GM12878 (cell line): ENCODE results near the gene AVPR1B. TPM values are rescaled to one million over a fixed set of nuclear protein-coding genes. Genes with fewer than 3 reads are reported as not detected.

Experiments
- ATF7 ChIP-seq: fragments of 450-650 bp; IDR thresholded peaks from 2 replicates; pipeline ENCODE4 v1.6.1; 2016; ENCODE audit warnings: low read depth, mild to moderate bottlenecking
- CEBPZ ChIP-seq: fragments of 150-350 bp; IDR thresholded peaks from 2 replicates; pipeline ENCODE4 v1.6.1; 2016; ENCODE audit warnings: low read depth, low read length
- E2F8 ChIP-seq: fragments of 450-650 bp; IDR thresholded peaks from 2 replicates; pipeline ENCODE4 v1.6.1; 2018; ENCODE audit warnings: mild to moderate bottlenecking, low read depth, moderate library complexity; ENCODE audit not compliant: partially characterized antibody
- PAX5 ChIP-seq: IDR thresholded peaks from 2 replicates; pipeline ENCODE4 v1.6.1; 2011; ENCODE audit warnings: low read depth, low read length, borderline replicate concordance
- PML ChIP-seq: IDR thresholded peaks from 2 replicates; pipeline ENCODE4 v1.6.1; 2012; ENCODE audit warnings: low read length, inconsistent platforms
- SPI1 ChIP-seq: IDR thresholded peaks from 2 replicates; pipeline ENCODE4 v1.6.1; 2011; ENCODE audit warnings: low read depth, mild to moderate bottlenecking, low read length, moderate library complexity, borderline replicate concordance; ENCODE audit not compliant: insufficient read depth
- TCF12 ChIP-seq: IDR thresholded peaks from 2 replicates; pipeline ENCODE4 v1.6.1; 2011; ENCODE audit warnings: low read depth, mild to moderate bottlenecking, low read length
- YY1 ChIP-seq: IDR thresholded peaks from 2 replicates; pipeline ENCODE4 v1.6.1; 2011; ENCODE audit warnings: low read depth, mild to moderate bottlenecking, low read length
- polyA plus RNA-seq, 11 experiments: library from polyadenylated mRNA; depleted of rRNA in 4 of 11; unstranded in 6 of 11; stranded (reverse) in 5 of 11; fragments of >200 nt; fragmentation: Nextera tagmentation in 4 of 11; fragmentation: Illumina TruSeq in 1 of 11; extraction: Ambion mirVana in 4 of 11; extraction: Trizol in 1 of 11; gene quantifications; 1 replicate in 1 of 11; 2 replicates in 10 of 11; pipeline versions ENCODE4 v1.2.1 to v1.2.3, GENCODE V29; 2011 to 2016; ENCODE audit warnings: inconsistent platforms in 2 of 11, missing spikeins in 2 of 11, low read depth in 1 of 11
- total RNA-seq, 4 experiments: library from RNA; depleted of rRNA in 3 of 4; stranded (reverse); fragments of >200 nt in 3 of 4; fragmentation: Illumina TruSeq in 1 of 4; extraction: Trizol in 1 of 4; gene quantifications; 2 replicates each; pipeline versions ENCODE4 v1.2.1 to v1.2.3, GENCODE V29; 2013 to 2021

Gene AVPR1B
- total and polyA plus RNA-seq, 10 of the 15 experiments (the other 5 are each of a cell fraction or from before 2014, with no cell fraction given) = not detected

- no peak for TF ChIP-seq CEBPZ
- no peak for TF ChIP-seq SPI1
- no peak for TF ChIP-seq PML
- TF ChIP-seq PAX5 = no peak
- TF ChIP-seq E2F8 = no peak
- no peak for TF ChIP-seq YY1
- no peak for TF ChIP-seq TCF12
- no peak for TF ChIP-seq ATF7
These were observed 7.0 kb downstream of the AVPR1B start (continued) for GRCh38 chr1:206110161-206110560.
